ENCODE data around the gene MCTP1. TPM values are rescaled to one million over a fixed set of nuclear protein-coding genes. Genes with fewer than 3 reads are reported as not detected.

The MCTP1 gene
- total RNA-seq, 1 donor from 2014 or later = 6.4 TPM

- DNase-seq (no peak), ATAC-seq (no peak)
- intact Hi-C loops (cut with micrococcal nuclease) = no loop called here
These were observed 473.6 kb downstream of the MCTP1 start for GRCh38 chr5:94811331-94811730.

GRCh38 chr5:94810877-94811276 lies 474.0 kb downstream of the MCTP1 start:
- ATAC-seq (no peak), DNase-seq (no peak)
- intact Hi-C loops (cut with micrococcal nuclease) = no loop called here

- no peak for ATAC-seq
- intact Hi-C loops (cut with micrococcal nuclease) = no loop called here
These were observed 474.6 kb downstream of the MCTP1 start for GRCh38 chr5:94810281-94810680.

GRCh38 chr5:94808497-94808896 lies 476.4 kb downstream of the MCTP1 start:
- intact Hi-C loops (cut with micrococcal nuclease) = no loop called here
- DNase-seq (no peak), ATAC-seq (no peak)

More at GRCh38 chr5:94810281-94810680, 474.6 kb downstream of the MCTP1 start:
- no peak for DNase-seq

- ATAC-seq = no peak
These were observed 476.9 kb downstream of the MCTP1 start for GRCh38 chr5:94807985-94808384.

GRCh38 chr5:94802450-94802849 lies 482.4 kb downstream of the MCTP1 start:
- ATAC-seq (no peak), DNase-seq (no peak)
- intact Hi-C loops (cut with micrococcal nuclease) = no loop called here

More at GRCh38 chr5:94807985-94808384, 476.9 kb downstream of the MCTP1 start:
- intact Hi-C loops (cut with micrococcal nuclease) = no loop called here
- no peak for DNase-seq

- no peak for DNase-seq
- intact Hi-C loops (cut with micrococcal nuclease) = no loop called here
- no peak for ATAC-seq
These were observed 488.3 kb downstream of the MCTP1 start for GRCh38 chr5:94796586-94796985.

GRCh38 chr5:94793816-94794198 lies 491.1 kb downstream of the MCTP1 start:
- intact Hi-C loops (cut with micrococcal nuclease) = no loop called here
- DNase-seq = no peak
- ATAC-seq = no peak

- DNase-seq (no peak), ATAC-seq (no peak)
- intact Hi-C loops (cut with micrococcal nuclease) = no loop called here
These were observed 491.6 kb downstream of the MCTP1 start for GRCh38 chr5:94793113-94793815.

- intact Hi-C loops (cut with micrococcal nuclease) = no loop called here
- DNase-seq (no peak), ATAC-seq (no peak)
These were observed 493.1 kb downstream of the MCTP1 start for GRCh38 chr5:94791829-94792228.

- DNase-seq (no peak), ATAC-seq (no peak)
- intact Hi-C loops (cut with micrococcal nuclease) = no loop called here
These were observed 496.4 kb downstream of the MCTP1 start for GRCh38 chr5:94788527-94788926.

- ATAC-seq (no peak), DNase-seq (no peak)
- intact Hi-C loops (cut with micrococcal nuclease) = no loop called here
These were observed 500.1 kb downstream of the MCTP1 start for GRCh38 chr5:94784536-94785505.

- DNase-seq (no peak), ATAC-seq (no peak)
- intact Hi-C loops (cut with micrococcal nuclease) = no loop called here
These were observed 502.5 kb downstream of the MCTP1 start for GRCh38 chr5:94782383-94782782.

GRCh38 chr5:94779684-94780083 lies 505.2 kb downstream of the MCTP1 start:
- no peak for DNase-seq
- intact Hi-C loops (cut with micrococcal nuclease) = no loop called here
- ATAC-seq = no peak

- DNase-seq (no peak), ATAC-seq (no peak)
- intact Hi-C loops (cut with micrococcal nuclease) = no loop called here
These were observed 506.2 kb downstream of the MCTP1 start for GRCh38 chr5:94778732-94779131.

- intact Hi-C loops (cut with micrococcal nuclease) = no loop called here
- no peak for DNase-seq
- ATAC-seq = no peak
These were observed 506.6 kb downstream of the MCTP1 start for GRCh38 chr5:94778299-94778698.

GRCh38 chr5:94777056-94777880 lies 507.6 kb downstream of the MCTP1 start:
- no peak for DNase-seq
- no peak for ATAC-seq
- intact Hi-C loops (cut with micrococcal nuclease) = no loop called here

GRCh38 chr5:94776167-94776566 lies 508.7 kb downstream of the MCTP1 start:
- intact Hi-C loops (cut with micrococcal nuclease) = no loop called here
- no peak for ATAC-seq

GRCh38 chr5:94775088-94775487 lies 509.8 kb downstream of the MCTP1 start:
- intact Hi-C loops (cut with micrococcal nuclease) = no loop called here
- DNase-seq = no peak
- no peak for ATAC-seq

More at GRCh38 chr5:94776167-94776566, 508.7 kb downstream of the MCTP1 start:
- no peak for DNase-seq

GRCh38 chr5:94771742-94772141 lies 513.2 kb downstream of the MCTP1 start:
- ATAC-seq (no peak), DNase-seq (no peak)
- intact Hi-C loops (cut with micrococcal nuclease) = no loop called here

Measured in left ventricle myocardium superior (tissue), 1 donor.